Measurements from ENCODE around the gene OASL.

The OASL gene

DNA sequence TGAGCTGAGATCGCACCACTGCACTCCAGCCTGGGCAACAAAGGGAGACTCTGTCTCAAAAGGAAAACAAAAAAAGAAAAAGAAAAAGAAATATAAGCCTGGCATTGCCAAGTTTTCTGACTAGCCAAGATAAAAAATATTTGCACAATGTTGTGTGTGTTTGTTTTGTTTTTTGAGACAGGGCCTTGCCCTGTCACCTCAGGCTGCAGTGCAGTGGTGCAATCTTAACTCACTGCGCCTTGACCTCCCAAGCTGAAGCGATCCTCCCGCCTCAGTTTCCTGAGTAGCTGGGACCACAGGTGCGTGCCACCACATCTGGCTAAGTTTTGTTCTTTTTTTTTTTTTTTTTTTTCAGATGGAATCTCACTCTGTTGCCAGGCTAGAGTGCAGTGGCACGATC lies 17.3 kb downstream of the OASL start:
- TF ChIP-seq CTCF (IDR thresholded peaks at IDR 0.05) (no peak), ZFX (IDR thresholded peaks at IDR 0.05; ENCODE audit: borderline replicate concordance) (no peak)
- no peak overlapping the region for H3K27ac ChIP-seq

DNA sequence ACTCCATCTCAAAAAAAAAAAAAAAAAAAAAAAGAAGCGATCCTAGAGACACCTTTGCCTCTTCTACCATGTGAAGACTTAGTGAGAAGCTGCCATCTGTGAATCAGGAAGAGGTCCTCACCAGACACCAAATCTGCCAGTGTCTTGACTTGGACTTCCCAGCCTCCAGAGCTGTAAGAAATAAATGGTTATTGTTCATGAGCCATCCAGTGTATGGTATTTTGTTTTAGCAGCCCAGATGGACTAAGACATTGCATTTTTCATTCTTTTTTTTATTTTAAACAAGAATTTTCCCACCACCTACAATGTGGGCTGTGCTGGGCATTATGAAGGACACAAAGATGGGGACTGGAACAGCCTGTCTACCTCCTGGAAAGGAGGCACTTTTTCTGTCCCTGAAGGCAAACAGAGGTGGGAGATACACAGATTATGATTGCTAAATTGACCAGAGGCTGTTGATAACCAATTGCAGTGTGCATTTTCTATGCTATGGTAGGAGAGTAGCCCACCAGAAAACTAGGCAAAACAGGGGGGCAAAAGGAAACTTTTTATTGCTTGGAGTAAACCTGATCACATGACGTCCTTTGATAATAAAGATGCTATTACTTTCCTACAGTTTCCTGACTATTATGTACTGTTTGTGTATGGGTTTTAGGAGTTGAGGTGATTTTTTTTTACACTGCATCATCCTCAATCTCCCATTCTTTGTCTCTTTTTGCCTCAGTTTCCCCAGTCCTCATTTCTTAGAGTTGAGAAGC lies 20.0 kb downstream of the OASL start:
- no peak for TF ChIP-seq ZFX (IDR thresholded peaks at IDR 0.05; ENCODE audit: borderline replicate concordance)
- no peak for TF ChIP-seq CTCF (IDR thresholded peaks at IDR 0.05)
- no peak overlapping the region for H3K27ac ChIP-seq

DNA sequence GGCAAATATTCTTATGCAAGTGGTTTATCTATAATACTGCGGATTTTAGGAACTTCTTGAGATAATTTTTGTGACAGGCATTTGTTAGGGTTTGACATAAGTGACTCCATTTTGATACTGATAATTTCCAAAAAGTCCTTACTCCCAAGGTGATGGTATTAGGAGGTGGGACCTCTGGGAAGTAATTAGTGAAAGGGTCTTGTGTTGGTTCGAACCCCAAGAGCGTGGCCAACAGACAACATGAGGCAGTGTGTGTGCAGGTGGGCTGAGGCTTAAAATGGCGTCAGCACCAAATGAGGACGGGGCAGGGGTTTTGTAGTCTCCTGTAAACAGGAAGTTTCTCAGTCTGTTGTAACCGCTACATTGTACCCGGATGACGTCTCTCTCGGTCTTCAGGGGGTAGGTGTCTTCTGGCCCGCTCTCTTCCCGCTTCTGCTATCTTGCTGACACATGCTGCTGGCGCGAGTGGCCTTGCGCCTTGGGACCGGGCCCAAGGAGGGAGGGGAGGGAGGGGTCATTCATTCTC lies 21.0 kb downstream of the OASL start:
- no peak overlapping the region for H3K27ac ChIP-seq
- TF ChIP-seq ZFX (IDR thresholded peaks at IDR 0.05; ENCODE audit: borderline replicate concordance), result no peak
- no peak for TF ChIP-seq CTCF (IDR thresholded peaks at IDR 0.05)

DNA sequence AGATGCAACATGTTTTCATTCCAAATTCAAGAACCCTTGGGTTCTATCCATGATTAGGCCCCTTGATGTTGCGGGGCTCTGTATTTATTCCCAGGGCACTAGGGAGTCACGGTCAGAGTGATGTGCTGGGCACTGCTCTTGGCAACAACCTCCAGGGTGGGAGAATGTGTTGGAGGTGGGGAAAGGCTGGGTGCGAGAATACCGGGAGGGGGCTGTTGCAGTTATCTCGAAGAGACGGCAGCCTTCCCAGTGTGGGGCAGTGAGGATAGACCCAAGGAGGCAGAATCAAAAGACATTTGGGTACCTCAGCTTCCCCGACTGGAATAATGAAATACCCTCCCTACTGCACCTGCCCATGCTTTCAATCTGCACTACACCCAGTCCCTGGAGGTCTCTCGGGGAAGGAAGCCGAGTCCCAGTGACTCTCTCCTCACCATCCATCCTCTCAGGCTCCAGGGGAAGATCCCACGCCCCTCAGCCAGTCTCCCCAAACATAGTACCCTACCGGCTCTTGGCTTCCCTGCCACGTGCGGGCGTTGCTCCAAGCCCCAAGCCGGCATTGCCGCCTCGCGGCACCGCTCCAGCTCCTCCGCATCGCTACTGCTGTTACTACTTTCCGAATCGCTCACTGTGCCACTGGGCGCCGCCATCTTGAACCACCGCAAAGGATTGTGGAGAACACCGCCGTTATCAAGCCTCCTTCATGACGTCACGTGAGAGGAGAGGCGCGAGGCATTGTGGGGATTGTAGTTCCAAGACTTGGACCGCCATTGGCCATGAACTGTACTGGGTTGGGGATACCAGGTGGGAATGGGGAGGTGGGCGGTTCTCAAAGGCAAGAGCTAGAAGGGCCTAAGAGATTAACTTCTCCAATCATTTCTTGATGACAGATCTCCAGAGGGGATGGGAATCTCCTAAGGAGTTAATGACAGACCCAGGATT lies 22.9 kb downstream of the OASL start, which contains the start of gene C12orf43:
Gene C12orf43 (minus strand): TSS at position 663 of the 942 bp plus-strand sequence. CDS start 13 bp downstream, at position 650.
- H3K27ac ChIP-seq, result peak within 1 kb of the TSS; percentile 67
- TF ChIP-seq ZFX (IDR thresholded peaks at IDR 0.05; ENCODE audit: borderline replicate concordance) (no peak), CTCF (IDR thresholded peaks at IDR 0.05) (no peak)

GRCh38 chr12:121013715-121014114 lies 25.3 kb downstream of the OASL start:
- TF ChIP-seq ZFX (IDR thresholded peaks at IDR 0.05; ENCODE audit: borderline replicate concordance), result no peak
- TF ChIP-seq CTCF (IDR thresholded peaks at IDR 0.05), result peak; percentile 13; the same call in 1 of the 2 replicates
- no peak overlapping the region for H3K27ac ChIP-seq

DNA sequence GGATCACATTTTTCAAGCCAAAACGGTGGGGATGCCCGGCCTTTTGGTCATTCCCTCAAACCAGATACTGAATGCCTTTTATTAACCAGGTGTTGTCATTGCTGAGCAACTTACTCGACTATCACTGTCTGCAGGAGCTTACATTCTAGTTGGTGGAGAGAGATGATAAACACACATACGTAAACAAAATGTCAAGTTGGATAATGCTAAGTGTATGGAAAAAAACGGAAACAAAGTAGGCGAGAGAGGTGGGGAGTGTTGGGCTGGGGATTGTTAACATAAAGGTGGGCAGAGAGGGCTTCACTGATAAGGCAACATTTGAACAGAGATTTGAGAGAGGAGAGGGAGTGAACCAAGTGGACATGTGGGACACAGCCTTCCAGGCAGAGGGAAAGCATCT lies 27.2 kb downstream of the OASL start:
- no peak for TF ChIP-seq CTCF (IDR thresholded peaks at IDR 0.05)
- TF ChIP-seq ZFX (IDR thresholded peaks at IDR 0.05; ENCODE audit: borderline replicate concordance), result no peak
- no peak overlapping the region for H3K27ac ChIP-seq

All from 22Rv1 (cell line).